Lower leg skin (tissue), 4 donors: Measurements from ENCODE around the gene SMIM33. TPM values are rescaled to one million over a fixed set of nuclear protein-coding genes. Genes with fewer than 3 reads are reported as not detected.
"Not testable (repeated sequence)": the region's sequence is repeated elsewhere in the genome, so short reads cannot be mapped to it uniquely, and the experiment has no call there.

Source experiments
- DNase-seq, 2 donors: peaks; one replicate each; pipeline ENCODE4 v3.0.0-alpha.2; 2019; ENCODE audit warnings: low spot score in 2 of 2
- H3K4me3 ChIP-seq: fragments of 200-600 bp; sonication (generic); 2 replicates; pipeline ENCODE4 v1.5.1; 2017; ENCODE audit warnings: mild to moderate bottlenecking, low read depth; ENCODE audit not compliant: poor library complexity, severe bottlenecking
- POLR2A ChIP-seq, 2 donors: fragments of 450-650 bp; IDR thresholded peaks; one replicate each; pipeline ENCODE4 v1.6.1; 2016 to 2017; ENCODE audit warnings: antibody characterized with exemption in 2 of 2, mild to moderate bottlenecking in 1 of 2, moderate library complexity in 1 of 2
- WGBS, 2 donors: methylation state at CpG; one replicate each; pipeline ENCODE4 v1.1.5; 2018; 5-methylcytosine and 5-hydroxymethylcytosine counted together
- intact Hi-C: fragments of 100-400 bp; cut with DNase I; formaldehyde crosslinking; loops from one replicate; pipeline ENCODE4 v1.15.0; 2023; ENCODE audit warnings: low total_unique reads
- total RNA-seq, 4 donors: library from RNA; depleted of rRNA; stranded (reverse); fragments of >200 nt; gene quantifications; one replicate each; pipeline ENCODE4 v1.1.0, GENCODE V29; 2016
- TF ChIP-seq, protein P1 (sequence below), 3 donors: fragments of 450-650 bp; IDR thresholded peaks; one replicate each; pipeline ENCODE4 v1.5.1; 2016; ENCODE audit warnings: antibody characterized with exemption in 3 of 3, mild to moderate bottlenecking in 3 of 3, moderate library complexity in 2 of 3

The SMIM33 gene
- total RNA-seq, 4 donors from 2014 or later = not detected

DNA sequence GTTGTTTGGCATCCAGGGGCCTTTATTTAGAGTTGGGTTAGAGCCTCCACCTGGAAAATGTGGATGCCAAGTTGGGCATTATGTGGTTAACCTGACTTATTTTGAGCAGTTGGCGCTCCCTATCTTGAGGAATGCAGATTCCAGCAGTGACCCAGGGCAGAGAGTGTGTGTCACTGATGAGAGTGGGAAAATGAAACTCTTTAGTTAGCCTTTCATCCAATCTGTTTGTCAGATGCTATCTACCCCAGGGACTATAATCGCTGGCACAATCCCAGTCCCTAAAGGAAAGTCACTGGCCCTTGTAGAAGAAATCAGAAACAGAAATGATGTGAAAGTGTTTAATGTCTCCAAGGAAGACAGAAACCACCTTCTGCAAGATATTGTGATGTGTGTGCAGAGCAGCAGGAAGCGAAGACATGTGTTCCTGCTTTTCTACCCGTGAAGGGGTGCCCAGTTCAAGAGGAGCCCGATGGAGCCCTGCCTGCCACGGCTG lies 21.9 kb downstream of the SMIM33 start:
- intact Hi-C loops = no loop called here
- no peak overlapping the region for H3K4me3 ChIP-seq
- WGBS, 2 donors = 38 to 47% methylated on average over 6 of the region's 6 CpGs
- no peak for TF ChIP-seq POLR2A (IDR thresholded peaks at IDR 0.05)
- TF ChIP-seq, protein P1, sequence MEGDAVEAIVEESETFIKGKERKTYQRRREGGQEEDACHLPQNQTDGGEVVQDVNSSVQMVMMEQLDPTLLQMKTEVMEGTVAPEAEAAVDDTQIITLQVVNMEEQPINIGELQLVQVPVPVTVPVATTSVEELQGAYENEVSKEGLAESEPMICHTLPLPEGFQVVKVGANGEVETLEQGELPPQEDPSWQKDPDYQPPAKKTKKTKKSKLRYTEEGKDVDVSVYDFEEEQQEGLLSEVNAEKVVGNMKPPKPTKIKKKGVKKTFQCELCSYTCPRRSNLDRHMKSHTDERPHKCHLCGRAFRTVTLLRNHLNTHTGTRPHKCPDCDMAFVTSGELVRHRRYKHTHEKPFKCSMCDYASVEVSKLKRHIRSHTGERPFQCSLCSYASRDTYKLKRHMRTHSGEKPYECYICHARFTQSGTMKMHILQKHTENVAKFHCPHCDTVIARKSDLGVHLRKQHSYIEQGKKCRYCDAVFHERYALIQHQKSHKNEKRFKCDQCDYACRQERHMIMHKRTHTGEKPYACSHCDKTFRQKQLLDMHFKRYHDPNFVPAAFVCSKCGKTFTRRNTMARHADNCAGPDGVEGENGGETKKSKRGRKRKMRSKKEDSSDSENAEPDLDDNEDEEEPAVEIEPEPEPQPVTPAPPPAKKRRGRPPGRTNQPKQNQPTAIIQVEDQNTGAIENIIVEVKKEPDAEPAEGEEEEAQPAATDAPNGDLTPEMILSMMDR (IDR thresholded peaks at IDR 0.05) = no peak
- no peak for DNase-seq

DNA sequence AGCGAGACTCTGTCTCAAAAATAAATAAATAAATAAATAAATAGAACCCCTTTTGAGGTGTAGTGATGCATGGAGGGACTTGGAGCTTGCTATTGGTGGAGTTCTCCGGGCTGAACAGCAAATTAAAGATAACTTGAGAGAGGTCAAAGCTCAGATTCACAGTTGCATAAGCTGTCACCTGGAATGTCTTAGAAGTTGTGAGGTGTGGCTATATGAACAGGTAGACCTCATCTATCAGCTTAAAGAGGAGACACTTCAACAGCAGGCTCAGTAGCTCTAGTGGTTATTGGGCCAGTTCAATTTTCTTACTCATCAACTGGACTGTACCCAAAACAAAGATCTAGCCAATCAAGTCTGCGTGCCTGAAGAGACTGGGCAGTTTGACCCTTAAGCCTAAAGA lies 23.5 kb downstream of the SMIM33 start:
- no peak overlapping the region for H3K4me3 ChIP-seq
- DNase-seq = no peak
- WGBS, 2 donors = 84 to 91% methylated on average over 3 of the region's 3 CpGs
- TF ChIP-seq POLR2A (IDR thresholded peaks at IDR 0.05) = no peak
- TF ChIP-seq, protein P1 (IDR thresholded peaks at IDR 0.05) = no peak
- intact Hi-C loops = no loop called here

DNA sequence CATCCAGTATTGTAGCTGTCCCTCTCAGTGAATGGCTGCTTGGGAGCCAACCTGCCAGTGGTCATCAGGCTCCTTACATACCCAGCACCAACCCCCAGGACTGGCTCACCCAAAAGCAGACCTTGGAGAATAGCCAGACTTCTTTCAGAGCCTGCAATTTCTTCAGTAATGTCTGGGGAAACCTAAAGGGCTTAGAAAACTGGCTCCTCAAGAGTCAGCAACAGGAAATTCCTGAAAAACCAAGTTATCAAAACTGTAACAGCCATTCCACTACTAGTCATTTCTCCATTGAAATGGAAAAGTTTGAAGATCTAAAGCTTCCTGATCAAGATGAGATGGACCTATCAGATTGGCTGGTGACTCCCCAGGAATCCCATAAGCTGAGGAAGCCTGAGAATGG lies 24.0 kb downstream of the SMIM33 start:
- DNase-seq = no peak
- no peak overlapping the region for H3K4me3 ChIP-seq
- intact Hi-C loops = no loop called here
- TF ChIP-seq POLR2A (IDR thresholded peaks at IDR 0.05) = no peak
- TF ChIP-seq, protein P1 (IDR thresholded peaks at IDR 0.05) = no peak

- no peak overlapping the region for H3K4me3 ChIP-seq
- 84 to 86% methylated on average over 3 of the region's 3 CpGs for WGBS, 2 donors
- intact Hi-C loops = no loop called here
- DNase-seq = no peak
- TF ChIP-seq POLR2A (IDR thresholded peaks at IDR 0.05) = no peak
- TF ChIP-seq, protein P1 (IDR thresholded peaks at IDR 0.05) = no peak
Observed at GRCh38 chr5:139495638-139496435, 25.0 kb downstream of the SMIM33 start.

DNA sequence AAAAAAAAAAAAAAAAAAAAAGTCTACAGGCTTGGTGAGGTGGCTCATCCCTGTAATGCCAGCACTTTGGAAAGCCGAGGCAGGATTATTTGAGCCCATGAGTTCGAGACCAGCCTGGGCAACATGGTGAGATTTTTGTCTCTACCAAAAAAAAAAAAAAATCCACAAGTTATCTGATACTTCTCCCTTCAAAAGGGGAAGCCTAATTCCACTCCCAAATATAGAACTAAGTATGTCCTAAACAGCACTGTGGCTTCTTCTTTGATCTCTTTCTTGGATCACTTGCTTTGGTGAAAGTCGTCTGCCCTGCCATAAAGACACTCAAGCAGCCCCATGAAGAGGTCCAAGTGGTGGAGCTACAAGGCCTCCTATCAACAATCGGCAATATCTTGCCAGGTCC lies 30.6 kb downstream of the SMIM33 start:
- no peak overlapping the region for H3K4me3 ChIP-seq
- DNase-seq = no peak

GRCh38 chr5:139503036-139503817 lies 32.4 kb downstream of the SMIM33 start:
- DNase-seq, H3K4me3 ChIP-seq, intact Hi-C loops: not testable (repeated sequence)
- WGBS, 2 donors = 87 to 90% methylated on average over 15 of the region's 15 CpGs

More for the DNA sequence above, 30.6 kb downstream of the SMIM33 start:
- intact Hi-C loops = no loop called here
- TF ChIP-seq POLR2A (IDR thresholded peaks at IDR 0.05) = no peak
- TF ChIP-seq, protein P1 (IDR thresholded peaks at IDR 0.05) = no peak
- WGBS, 2 donors = 87 to 96% methylated on average over 4 of the region's 4 CpGs

DNA sequence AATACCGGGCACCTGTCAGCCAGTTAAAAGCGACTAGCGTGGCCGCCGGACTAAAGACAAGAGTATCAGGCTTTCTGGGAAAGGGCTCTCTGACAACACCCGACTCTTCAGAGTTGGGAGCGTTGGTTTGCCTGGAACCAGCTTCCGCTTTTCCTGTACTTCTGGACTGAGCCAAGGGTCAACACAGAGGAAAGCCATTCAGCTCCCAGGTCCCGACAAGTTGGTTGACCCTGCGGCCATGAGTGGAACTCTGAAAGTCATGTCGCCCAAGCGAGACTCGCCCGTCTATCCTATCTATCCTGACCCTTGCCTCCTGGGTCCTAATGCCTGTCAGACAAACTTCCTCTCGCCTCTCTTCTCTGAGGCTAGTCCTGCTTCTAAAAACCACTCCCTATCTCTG lies 33.1 kb downstream of the SMIM33 start:
- WGBS, 2 donors = 73 to 81% methylated on average over 15 of the region's 15 CpGs
- not testable (repeated sequence) for H3K4me3 ChIP-seq

GRCh38 chr5:139504722-139505121 lies 33.9 kb downstream of the SMIM33 start:
- H3K4me3 ChIP-seq, intact Hi-C loops, DNase-seq: not testable (repeated sequence)
- 85 to 89% methylated on average over 5 of the region's 5 CpGs for WGBS, 2 donors

More for the DNA sequence above, 33.1 kb downstream of the SMIM33 start:
- DNase-seq, intact Hi-C loops: not testable (repeated sequence)
